Measurements from ENCODE around the gene SLC46A1. TPM values are rescaled to one million over a fixed set of nuclear protein-coding genes. Genes with fewer than 3 reads are reported as not detected.

The SLC46A1 gene
- total RNA-seq, 1 donor from 2014 or later, result 2.1 TPM

GRCh38 chr17:28350271-28350670, 55.7 kb downstream of the SLC46A1 start:
- Mint-ChIP-seq H3K27me3 (no peaks in the 10 kb centered on the region), H3K27ac (no peak overlapping the region), H3K36me3 (ENCODE audit: low read depth) (peaks cover 88% of the 10 kb centered on the region), H3K9me3 (no peaks in the 10 kb centered on the region), H3K4me3 (no peak overlapping the region), H3K4me1 (peaks cover 2% of the 10 kb centered on the region)
- intact Hi-C loops (cut with micrococcal nuclease), result no loop called here
- no peak for TF ChIP-seq CTCF (IDR thresholded peaks at IDR 0.05)
- ChIA-PET CTCF (no interaction called here), POLR2A (no interaction called here)
- no peak for DNase-seq
- no peak for ATAC-seq (ENCODE audit: low read depth)

GRCh38 chr17:28348979-28349378, 57.0 kb downstream of the SLC46A1 start:
- intact Hi-C loops (cut with micrococcal nuclease), result no loop called here
- DNase-seq, result no peak
- POLR2A ChIA-PET, result interaction anchor here (1.3 kb wide), 1 partner anchor 8 kb away, joined by 4 read pairs; the partner anchor contains the start of gene POLDIP2
- Mint-ChIP-seq H3K36me3 (ENCODE audit: low read depth) (peaks cover 86% of the 10 kb centered on the region), H3K27me3 (no peaks in the 10 kb centered on the region), H3K9me3 (no peaks in the 10 kb centered on the region), H3K4me3 (no peak overlapping the region), H3K27ac (no peak overlapping the region), H3K4me1 (no peaks in the 10 kb centered on the region)
- TF ChIP-seq CTCF (IDR thresholded peaks at IDR 0.05), result no peak
- CTCF ChIA-PET, result no interaction called here
- ATAC-seq (ENCODE audit: low read depth), result no peak

GRCh38 chr17:28347261-28347891, 58.6 kb downstream of the SLC46A1 start:
- Mint-ChIP-seq H3K4me1 (no peaks in the 10 kb centered on the region), H3K27ac (no peak overlapping the region), H3K36me3 (ENCODE audit: low read depth) (peaks cover 84% of the 10 kb centered on the region), H3K9me3 (no peaks in the 10 kb centered on the region), H3K4me3 (no peak overlapping the region), H3K27me3 (no peaks in the 10 kb centered on the region)
- intact Hi-C loops (cut with micrococcal nuclease), result no loop called here
- ChIA-PET POLR2A (no interaction called here), CTCF (interaction anchor here (0.7 kb wide), 1 partner anchor 69 kb away, joined by 3 read pairs; no protein-coding TSS in a partner anchor)
- TF ChIP-seq CTCF (IDR thresholded peaks at IDR 0.05), result no peak
- DNase-seq (no peak), ATAC-seq (ENCODE audit: low read depth) (no peak)

GRCh38 chr17:28346746-28347246, 59.2 kb downstream of the SLC46A1 start:
- DNase-seq, result no peak
- ChIA-PET POLR2A (interaction anchor here (1.1 kb wide), 1 partner anchor 12 kb away, joined by 4 read pairs; no protein-coding TSS in a partner anchor), CTCF (no interaction called here)
- no peaks in the 10 kb centered on the region for H3K27me3 Mint-ChIP-seq
- no peaks in the 10 kb centered on the region for H3K9me3 Mint-ChIP-seq
- H3K4me1 Mint-ChIP-seq, result no peaks in the 10 kb centered on the region
- intact Hi-C loops (cut with micrococcal nuclease), result no loop called here
- H3K27ac Mint-ChIP-seq, result no peak overlapping the region
- no peak for ATAC-seq (ENCODE audit: low read depth)
- no peak for TF ChIP-seq CTCF (IDR thresholded peaks at IDR 0.05)
- H3K4me3 Mint-ChIP-seq, result no peak overlapping the region
- H3K36me3 Mint-ChIP-seq (ENCODE audit: low read depth), result peaks cover 86% of the 10 kb centered on the region

- POLR2A ChIA-PET, result interaction anchor here (1.1 kb wide), 1 partner anchor 12 kb away, joined by 4 read pairs; no protein-coding TSS in a partner anchor
- DNase-seq (no peak), ATAC-seq (ENCODE audit: low read depth) (no peak)
- no peak overlapping the region for H3K27ac Mint-ChIP-seq
- no peaks in the 10 kb centered on the region for H3K4me1 Mint-ChIP-seq
- H3K27me3 Mint-ChIP-seq, result no peaks in the 10 kb centered on the region
- no peaks in the 10 kb centered on the region for H3K9me3 Mint-ChIP-seq
- CTCF ChIA-PET, result no interaction called here
- H3K4me3 Mint-ChIP-seq, result no peak overlapping the region
- H3K36me3 Mint-ChIP-seq (ENCODE audit: low read depth), result peaks cover 86% of the 10 kb centered on the region
- intact Hi-C loops (cut with micrococcal nuclease), result no loop called here
- no peak for TF ChIP-seq CTCF (IDR thresholded peaks at IDR 0.05)
These were observed 59.8 kb downstream of the SLC46A1 start for GRCh38 chr17:28346199-28346580.

All from activated B cell treated with CpG ODN at 0.5 μM for 24 hours (primary cell).